Nephron progenitor cell (in vitro differentiated cells): ENCODE results near the gene CMTM5.

Experiments used
- DNase-seq: peaks from one replicate; pipeline ENCODE4 v3.0.0; 2021
- H3K27ac Mint-ChIP-seq: 2 replicates; pipeline ENCODE4 v1.8.0; 2021; ENCODE audit warnings: mild to moderate bottlenecking, moderate library complexity, mixed read lengths
- H3K27me3 Mint-ChIP-seq: 2 replicates; pipeline ENCODE4 v1.8.0; 2021; ENCODE audit warnings: mild to moderate bottlenecking, low read depth, mixed read lengths; ENCODE audit not compliant: poor library complexity
- H3K36me3 Mint-ChIP-seq: 2 replicates; pipeline ENCODE4 v1.8.0; 2021; ENCODE audit warnings: low read depth, mixed read lengths
- H3K4me1 Mint-ChIP-seq: 2 replicates; pipeline ENCODE4 v1.8.0; 2021; ENCODE audit warnings: mixed read lengths
- H3K4me3 Mint-ChIP-seq: 2 replicates; pipeline ENCODE4 v1.8.0; 2021; ENCODE audit warnings: mild to moderate bottlenecking, moderate library complexity, mixed read lengths
- H3K9me3 Mint-ChIP-seq: 2 replicates; pipeline ENCODE4 v1.8.0; 2021; ENCODE audit warnings: mild to moderate bottlenecking, moderate library complexity, mixed read lengths
- CTCF ChIP-seq: fragments of 200-600 bp; sonication (generic); IDR thresholded peaks from 2 replicates; pipeline ENCODE4 v1.5.0; 2021; ENCODE audit warnings: antibody characterized with exemption

Gene CMTM5

GRCh38 chr14:23359722-23360447, 17.0 kb upstream of the CMTM5 start:
- Mint-ChIP-seq H3K27me3 (no peaks in the 10 kb centered on the region), H3K36me3 (peaks cover 42% of the 10 kb centered on the region), H3K9me3 (no peaks in the 10 kb centered on the region), H3K4me1 (peaks cover 37% of the 10 kb centered on the region), H3K27ac (peak overlapping the region; percentile 32), H3K4me3 (no peak overlapping the region)
- no peak for TF ChIP-seq CTCF
- no peak for DNase-seq

GRCh38 chr14:23360496-23360895, 16.4 kb upstream of the CMTM5 start:
- H3K4me3 Mint-ChIP-seq = no peak overlapping the region

GRCh38 chr14:23361320-23361719, 15.5 kb upstream of the CMTM5 start:
- Mint-ChIP-seq H3K4me3 (no peak overlapping the region), H3K4me1 (peaks cover 37% of the 10 kb centered on the region), H3K27me3 (no peaks in the 10 kb centered on the region), H3K36me3 (peaks cover 34% of the 10 kb centered on the region), H3K9me3 (no peaks in the 10 kb centered on the region), H3K27ac (peak overlapping the region; percentile 7)
- no peak for TF ChIP-seq CTCF
- DNase-seq = no peak

More at GRCh38 chr14:23360496-23360895, 16.4 kb upstream of the CMTM5 start:
- peaks cover 37% of the 10 kb centered on the region for H3K4me1 Mint-ChIP-seq
- no peak for TF ChIP-seq CTCF
- no peak for DNase-seq
- no peak overlapping the region for H3K27ac Mint-ChIP-seq
- peaks cover 39% of the 10 kb centered on the region for H3K36me3 Mint-ChIP-seq
- no peaks in the 10 kb centered on the region for H3K27me3 Mint-ChIP-seq
- H3K9me3 Mint-ChIP-seq = no peaks in the 10 kb centered on the region

GRCh38 chr14:23361763-23362162, 15.1 kb upstream of the CMTM5 start:
- H3K9me3 Mint-ChIP-seq = no peaks in the 10 kb centered on the region
- H3K27ac Mint-ChIP-seq = no peak overlapping the region
- H3K4me3 Mint-ChIP-seq = peak overlapping the region; percentile 51
- H3K27me3 Mint-ChIP-seq = no peaks in the 10 kb centered on the region
- peaks cover 30% of the 10 kb centered on the region for H3K36me3 Mint-ChIP-seq
- TF ChIP-seq CTCF = no peak
- H3K4me1 Mint-ChIP-seq = peaks cover 40% of the 10 kb centered on the region
- DNase-seq = no peak

- Mint-ChIP-seq H3K9me3 (no peaks in the 10 kb centered on the region), H3K27ac (no peak overlapping the region), H3K27me3 (no peaks in the 10 kb centered on the region), H3K4me1 (peaks cover 45% of the 10 kb centered on the region), H3K36me3 (peaks cover 30% of the 10 kb centered on the region), H3K4me3 (peak overlapping the region; percentile 51)
- no peak for TF ChIP-seq CTCF
- no peak for DNase-seq
These were observed 14.6 kb upstream of the CMTM5 start for GRCh38 chr14:23362200-23362599.
